ENCODE measurements around the gene EIF4G1.

The EIF4G1 gene

DNA sequence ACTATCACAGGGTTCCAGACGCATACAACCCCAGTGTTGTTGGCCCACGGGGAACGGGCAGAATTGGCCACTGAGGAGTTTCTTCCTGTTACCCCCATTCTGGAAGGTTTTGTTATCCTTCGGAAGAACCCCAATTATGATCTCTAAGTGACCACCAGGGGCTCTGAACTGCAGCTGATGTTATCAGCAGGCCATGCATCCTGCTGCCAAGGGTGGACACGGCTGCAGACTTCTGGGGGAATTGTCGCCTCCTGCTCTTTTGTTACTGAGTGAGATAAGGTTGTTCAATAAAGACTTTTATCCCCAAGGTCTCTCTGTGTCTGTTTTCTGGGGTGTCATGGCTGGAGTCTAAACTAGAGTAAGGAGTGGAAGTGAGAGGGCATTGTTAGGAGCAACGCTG is 5.7 kb upstream of the EIF4G1 start:
- DNase-seq, result no peak

DNA sequence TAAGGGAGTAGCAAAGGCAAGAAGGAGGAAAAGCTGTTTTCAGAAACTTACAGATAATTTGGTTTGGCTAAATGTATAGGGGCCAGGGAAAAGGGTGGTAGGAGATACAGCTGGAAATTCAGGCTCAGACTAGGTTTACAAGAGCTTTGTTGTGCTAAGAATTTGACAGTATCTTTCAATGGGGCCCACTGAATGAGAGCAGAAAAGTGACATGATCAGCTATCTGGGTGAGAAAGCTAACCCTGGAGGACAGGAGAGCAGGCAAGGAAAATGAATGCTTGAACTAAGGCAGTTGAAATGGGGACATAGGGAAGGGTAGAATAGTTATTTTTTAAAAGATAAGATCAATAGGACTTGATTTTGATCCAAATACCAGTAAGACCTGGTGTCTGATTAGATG is 2.8 kb upstream of the EIF4G1 start:
- no peak for DNase-seq

DNA sequence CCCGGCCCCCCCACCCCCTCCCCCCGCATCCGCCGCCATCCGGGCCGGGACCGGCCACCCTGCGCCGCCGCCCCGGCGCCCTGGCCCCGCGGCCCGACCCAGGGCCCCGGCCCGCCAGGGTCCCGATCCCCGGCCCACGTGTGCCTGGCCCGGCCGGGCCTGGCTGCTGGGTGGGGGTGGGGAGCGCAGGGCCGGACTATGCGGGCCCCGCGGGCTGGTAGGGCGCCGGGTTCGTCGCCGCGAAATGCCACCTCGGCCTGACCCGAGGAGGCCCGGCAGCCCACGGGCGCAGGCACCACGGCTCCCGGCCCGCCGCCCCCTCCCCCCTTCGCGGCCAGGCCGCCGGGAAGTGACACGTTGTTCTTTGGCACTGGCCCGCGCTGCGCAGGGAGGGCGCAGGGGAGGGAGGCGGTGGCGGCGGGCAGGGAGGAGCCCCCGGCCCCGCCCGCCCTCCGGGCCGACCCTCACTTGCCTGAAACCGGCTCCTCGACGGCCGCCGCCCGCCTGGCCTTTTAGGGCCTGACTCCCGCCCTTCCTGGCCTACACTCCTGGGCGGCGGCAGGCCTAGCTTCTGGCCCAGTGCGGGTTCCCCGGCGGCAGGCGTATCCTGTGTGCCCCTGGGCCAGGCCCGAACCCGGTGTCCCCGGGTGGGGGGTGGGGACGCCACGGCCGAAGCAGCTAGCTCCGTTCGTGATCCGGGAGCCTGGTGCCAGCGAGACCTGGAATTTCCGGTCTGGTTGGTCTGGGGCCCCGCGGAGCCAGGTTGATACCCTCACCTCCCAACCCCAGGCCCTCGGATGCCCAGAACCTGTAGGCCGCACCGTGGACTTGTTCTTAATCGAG is 515 bp downstream of the EIF4G1 start:
- peak; percentile 50 to 53 for DNase-seq

DNA sequence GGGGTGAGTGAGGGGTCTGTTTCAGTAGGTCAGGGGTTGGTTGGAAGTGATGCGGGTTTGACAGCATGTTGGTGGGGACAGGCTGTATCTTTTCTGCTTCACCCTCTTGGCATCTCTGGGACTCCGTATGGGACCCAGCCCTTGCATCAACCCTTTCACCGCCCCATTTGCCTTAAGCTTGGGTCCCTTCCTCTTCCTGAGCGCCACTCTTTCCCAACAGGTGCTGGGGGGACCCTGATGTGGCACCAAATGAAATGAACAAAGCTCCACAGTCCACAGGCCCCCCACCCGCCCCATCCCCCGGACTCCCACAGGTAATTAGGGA is 1.1 kb downstream of the EIF4G1 start:
- no peak for DNase-seq

DNA sequence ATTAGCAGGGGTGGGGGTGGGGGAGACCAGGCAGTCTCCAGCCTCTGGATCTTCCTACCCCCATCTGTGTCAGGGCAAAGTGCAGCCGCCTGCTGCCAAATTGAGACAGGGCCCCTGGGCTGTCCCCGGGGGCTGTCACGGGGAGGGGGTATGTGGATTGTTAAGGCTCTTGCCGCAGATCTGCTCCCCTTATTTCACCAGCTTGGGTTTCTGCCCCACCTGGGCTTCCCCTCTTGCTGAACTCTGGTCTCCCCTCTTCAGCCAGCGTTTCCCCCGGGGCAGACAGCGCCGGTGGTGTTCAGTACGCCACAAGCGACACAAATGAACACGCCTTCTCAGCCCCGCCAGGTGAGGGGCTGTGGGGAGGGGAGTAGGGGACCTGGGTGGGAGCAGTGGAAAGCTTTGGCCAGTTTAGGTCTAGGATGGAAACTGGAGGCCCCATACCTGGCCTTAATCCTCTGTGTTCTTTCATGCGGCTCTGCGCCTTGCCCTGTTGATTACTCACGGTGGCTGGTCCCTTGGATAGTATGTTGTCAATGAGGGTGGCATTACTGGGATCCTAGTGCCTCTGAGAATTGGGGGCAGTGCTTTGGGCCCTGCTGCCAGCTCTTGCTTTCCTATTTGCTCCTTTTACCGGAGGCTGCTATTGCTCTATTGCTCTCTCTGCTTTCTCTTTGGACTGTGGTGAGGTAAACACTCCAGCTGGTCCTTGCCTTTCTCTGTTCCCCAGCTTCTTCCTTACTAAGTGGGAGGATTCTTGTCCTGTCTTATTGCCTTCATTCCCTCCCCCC is 1.7 kb downstream of the EIF4G1 start:
- no peak for DNase-seq

DNA sequence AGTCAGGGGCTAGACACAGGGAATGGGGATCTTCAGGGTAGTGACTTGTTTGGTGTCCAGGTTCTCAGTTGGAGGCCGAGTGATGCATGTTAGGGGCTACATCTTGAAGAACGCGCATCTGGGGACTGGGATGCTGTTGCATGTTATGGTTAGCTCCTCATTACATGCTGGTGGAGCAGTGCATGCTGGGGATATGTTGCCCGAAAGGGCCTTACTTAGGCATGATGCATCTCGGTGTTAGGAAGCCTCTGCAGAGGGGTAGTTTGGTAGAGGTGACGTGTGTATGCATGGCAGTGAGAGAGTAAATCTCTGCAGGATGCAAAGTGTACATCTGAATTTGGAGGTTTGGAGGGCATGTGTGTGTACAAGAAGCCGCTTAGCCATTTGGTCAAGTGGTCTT is 2.4 kb downstream of the EIF4G1 start:
- no peak for DNase-seq

DNA sequence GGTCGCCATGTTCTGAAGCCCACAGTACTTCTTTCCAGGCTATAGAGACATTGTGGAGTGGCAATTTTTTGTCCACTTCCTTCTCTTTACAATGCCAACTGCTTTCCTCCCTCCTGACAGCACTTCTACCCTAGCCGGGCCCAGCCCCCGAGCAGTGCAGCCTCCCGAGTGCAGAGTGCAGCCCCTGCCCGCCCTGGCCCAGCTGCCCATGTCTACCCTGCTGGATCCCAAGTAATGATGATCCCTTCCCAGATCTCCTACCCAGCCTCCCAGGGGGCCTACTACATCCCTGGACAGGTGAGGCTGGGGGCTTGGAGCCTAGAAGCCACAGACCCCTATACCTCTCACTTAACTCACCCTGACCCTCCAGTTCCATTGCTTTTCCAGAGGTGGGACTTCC is 2.8 kb downstream of the EIF4G1 start:
- no peak for DNase-seq

DNA sequence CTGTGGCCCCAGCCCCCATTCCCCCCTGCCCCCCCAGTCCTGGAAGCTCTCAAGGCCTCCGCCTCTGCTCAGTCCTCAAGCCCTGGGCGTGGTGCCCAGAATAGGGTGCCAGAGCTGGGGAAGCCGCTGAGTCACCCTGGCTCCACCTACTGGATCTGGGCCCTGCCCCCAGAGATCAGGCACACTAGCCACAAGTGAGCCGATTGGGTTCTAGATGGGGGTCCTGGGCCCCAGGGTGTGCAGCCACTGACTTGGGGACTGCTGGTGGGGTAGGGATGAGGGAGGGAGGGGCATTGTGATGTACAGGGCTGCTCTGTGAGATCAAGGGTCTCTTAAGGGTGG is 5.7 kb downstream of the EIF4G1 start:
- DNase-seq, result peak; percentile 52 to 55

DNA sequence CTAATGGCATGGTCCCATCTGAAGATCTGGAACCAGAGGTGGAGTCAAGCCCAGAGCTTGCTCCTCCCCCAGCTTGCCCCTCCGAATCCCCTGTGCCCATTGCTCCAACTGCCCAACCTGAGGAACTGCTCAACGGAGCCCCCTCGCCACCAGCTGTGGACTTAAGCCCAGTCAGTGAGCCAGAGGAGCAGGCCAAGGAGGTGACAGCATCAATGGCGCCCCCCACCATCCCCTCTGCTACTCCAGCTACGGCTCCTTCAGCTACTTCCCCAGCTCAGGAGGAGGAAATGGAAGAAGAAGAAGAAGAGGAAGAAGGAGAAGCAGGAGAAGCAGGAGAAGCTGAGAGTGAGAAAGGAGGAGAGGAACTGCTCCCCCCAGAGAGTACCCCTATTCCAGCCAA is 7.3 kb downstream of the EIF4G1 start:
- no peak for DNase-seq

DNA sequence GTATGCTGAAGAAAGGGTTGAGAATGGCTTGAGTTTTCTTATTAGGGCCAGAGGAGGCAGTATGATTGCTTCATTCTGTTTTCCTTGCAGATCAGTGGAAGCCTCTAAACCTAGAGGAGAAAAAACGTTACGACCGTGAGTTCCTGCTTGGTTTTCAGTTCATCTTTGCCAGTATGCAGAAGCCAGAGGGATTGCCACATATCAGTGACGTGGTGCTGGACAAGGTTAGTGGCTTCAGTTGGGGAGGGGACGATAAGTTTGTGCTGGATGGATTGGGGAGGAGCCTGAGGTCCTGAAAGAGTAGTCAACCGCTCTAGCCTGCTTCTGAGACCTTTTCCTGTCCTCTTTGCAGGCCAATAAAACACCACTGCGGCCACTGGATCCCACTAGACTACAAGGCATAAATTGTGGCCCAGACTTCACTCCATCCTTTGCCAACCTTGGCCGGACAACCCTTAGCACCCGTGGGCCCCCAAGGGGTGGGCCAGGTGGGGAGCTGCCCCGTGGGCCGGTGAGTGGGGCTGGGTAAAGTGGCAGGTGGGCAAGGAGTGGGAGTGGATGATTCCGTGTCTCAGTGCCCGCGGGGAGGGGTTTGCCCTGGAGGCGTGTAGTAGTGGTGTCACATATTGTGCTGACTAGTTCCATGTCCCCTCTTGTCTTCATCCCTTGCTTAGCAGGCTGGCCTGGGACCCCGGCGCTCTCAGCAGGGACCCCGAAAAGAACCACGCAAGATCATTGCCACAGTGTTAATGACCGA is 8.5 kb downstream of the EIF4G1 start:
- DNase-seq, result no peak

DNA sequence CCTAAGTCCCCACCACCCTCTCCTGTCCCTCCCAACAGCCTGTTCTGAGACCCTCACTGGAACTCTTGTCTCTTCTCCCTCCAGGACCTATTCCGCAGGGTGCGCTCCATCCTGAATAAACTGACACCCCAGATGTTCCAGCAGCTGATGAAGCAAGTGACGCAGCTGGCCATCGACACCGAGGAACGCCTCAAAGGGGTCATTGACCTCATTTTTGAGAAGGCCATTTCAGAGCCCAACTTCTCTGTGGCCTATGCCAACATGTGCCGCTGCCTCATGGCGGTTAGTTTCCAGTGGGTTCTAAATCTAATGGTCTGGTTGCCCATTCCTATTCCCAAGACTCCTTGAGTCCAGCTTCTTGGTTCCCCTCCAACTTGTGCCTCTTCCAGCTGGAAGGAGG is 9.3 kb downstream of the EIF4G1 start:
- DNase-seq, result no peak

DNA sequence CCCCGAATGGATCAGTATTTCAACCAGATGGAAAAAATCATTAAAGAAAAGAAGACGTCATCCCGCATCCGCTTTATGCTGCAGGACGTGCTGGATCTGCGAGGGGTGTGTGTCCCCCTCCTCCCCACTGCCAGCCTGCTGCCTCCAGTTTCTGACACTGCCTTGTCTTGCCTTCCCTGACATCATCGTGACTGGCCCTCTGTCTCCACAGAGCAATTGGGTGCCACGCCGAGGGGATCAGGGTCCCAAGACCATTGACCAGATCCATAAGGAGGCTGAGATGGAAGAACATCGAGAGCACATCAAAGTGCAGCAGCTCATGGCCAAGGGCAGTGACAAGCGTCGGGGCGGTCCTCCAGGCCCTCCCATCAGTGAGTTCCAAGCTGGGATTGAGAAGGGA is 10.9 kb downstream of the EIF4G1 start:
- no peak for DNase-seq

DNA sequence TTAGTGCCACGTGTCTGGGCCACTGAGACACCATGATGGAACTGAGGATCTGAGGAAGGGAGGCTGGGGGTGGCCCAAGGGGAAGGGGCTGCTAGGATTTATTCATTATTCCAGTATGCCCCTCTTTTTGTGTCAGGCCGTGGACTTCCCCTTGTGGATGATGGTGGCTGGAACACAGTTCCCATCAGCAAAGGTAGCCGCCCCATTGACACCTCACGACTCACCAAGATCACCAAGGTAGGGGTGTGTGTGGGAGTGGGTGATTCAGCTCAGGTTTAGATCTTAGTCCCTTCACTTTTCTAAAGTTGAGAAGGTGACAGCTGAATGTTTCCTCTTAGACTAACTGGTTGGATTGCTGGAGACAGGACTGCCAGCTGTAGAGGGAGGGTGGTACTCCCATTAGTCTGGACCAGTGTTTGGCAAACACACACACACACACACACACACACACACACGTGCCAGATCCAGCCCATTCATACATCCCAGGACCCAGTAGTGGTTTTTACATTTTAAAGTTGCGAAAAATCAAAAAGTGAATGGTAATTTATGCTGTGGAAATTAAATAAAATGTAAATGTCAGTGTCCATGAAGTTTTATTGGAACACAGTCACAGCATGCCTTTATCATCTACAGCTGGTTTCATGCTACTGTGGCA is 11.4 kb downstream of the EIF4G1 start:
- peak; percentile 40 to 49 for DNase-seq

DNA sequence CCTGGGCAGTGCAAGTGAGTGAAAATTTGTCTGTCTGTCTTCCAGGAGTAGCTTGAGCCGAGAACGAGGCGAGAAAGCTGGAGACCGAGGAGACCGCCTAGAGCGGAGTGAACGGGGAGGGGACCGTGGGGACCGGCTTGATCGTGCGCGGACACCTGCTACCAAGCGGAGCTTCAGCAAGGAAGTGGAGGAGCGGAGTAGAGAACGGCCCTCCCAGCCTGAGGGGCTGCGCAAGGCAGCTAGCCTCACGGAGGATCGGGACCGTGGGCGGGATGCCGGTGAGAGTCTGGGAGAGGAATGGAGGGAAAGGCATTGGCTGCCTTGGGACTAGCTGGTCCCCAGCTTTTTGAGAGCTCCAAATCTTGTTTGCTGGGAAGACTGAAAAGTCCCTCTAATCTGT is 12.8 kb downstream of the EIF4G1 start:
- no peak for DNase-seq

DNA sequence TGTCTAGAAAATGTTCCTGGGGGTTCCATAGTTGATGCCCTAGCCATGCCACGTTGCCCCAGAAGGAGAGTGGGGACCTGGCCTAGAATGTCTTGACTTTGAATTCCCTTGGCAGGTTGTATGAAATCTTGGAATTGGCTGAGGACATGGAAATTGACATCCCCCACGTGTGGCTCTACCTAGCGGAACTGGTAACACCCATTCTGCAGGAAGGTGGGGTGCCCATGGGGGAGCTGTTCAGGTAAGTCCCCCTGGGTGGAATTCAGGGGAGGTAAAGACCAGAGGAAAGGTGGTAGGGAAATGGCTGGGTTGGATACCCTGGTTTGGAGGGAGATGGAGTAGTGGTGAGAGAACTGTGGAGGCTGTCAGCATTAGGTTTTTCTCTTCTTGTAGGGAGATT is 14.1 kb downstream of the EIF4G1 start:
- no peak for DNase-seq

DNA sequence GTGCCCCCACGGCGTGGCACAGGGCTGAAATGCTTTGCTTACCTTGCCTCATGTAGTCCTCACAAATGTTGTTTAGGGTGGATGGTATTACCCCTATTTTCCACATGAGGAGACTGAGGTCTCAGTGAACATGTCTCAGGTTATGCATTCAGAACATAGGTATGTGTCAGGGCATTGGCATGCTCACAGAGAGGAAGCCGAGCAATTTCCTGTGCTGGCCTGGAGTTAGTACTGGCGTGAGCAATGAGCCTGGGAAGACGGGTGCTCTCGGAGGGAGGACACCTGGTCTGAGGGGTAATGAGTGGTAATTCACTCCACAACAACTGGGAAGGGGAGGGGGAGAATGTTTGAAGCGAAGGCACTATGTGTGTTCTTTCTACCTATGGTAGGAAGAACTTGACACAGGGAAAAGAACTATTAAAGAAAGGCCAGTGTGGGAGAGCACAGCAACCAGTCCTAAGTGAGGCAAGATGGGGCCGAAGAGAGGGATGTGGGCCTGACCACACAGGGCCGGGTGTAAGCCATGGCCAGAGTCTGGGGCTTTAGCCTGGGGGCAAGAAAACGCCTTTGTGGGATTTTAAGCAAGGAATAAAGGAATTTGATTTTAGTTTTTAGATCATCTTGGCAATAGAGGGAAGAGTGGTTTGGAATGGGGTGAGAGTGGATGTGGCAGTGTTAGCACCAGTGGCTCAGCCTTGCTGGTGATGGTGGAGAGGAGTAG is 18.1 kb downstream of the EIF4G1 start:
- no peak for DNase-seq

DNA sequence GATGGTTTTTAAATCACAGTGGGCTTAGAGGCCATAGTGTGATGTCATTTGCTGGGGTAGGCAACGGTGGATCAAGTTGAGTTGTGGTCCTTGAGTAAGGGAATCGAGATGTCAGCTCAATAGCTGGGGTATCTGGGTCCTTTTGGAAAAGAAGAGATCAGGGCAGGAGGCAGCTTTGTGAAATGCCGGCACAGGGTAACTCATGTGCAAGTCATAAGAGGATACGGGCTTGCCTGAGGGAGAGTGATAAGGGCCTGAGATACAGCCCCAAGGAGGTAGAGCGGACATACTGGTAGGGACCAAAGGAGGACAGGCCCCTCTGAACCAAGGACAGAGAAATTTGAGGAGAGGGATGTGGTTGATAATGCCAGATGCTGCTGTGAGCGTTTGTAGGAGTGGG is 18.8 kb downstream of the EIF4G1 start:
- DNase-seq, result no peak

DNA sequence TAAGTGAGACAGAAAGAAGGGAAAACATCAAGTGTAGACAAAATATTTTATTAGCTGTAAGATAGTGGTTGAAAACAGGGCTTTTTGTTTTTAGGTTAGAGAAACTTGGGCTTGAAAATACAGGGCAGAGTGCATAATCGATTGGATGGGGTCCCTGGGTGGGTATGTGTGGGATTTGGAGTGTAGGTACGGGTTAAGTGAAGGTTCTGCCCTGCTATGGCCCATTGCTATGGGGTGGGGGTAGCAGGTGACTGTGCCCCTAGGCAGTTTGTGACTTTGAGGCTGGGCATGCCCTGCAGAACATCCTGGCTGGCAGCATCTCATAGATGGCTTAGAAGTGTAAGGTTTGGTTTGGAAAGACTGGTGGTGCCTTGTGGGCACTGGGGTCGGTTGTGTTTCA is 19.3 kb downstream of the EIF4G1 start:
- no peak for DNase-seq

DNA sequence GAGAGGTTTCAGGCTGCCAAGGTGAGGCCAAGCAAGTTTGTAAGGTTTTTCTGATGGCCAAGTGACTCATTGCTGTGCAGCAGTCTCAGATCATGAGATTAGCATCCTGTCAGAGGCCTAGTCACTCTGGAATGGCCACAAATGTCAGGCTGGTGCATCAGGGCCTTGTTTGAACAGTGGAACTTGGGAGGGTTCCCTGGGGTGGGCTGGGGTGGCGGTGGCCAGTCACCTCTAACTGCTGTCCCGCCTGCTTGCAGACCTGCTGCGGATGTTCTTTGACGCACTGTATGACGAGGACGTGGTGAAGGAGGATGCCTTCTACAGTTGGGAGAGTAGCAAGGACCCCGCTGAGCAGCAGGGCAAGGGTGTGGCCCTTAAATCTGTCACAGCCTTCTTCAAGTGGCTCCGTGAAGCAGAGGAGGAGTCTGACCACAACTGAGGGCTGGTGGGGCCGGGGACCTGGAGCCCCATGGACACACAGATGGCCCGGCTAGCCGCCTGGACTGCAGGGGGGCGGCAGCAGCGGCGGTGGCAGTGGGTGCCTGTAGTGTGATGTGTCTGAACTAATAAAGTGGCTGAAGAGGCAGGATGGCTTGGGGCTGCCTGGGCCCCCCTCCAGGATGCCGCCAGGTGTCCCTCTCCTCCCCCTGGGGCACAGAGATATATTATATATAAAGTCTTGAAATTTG is 20.2 kb downstream of the EIF4G1 start:
- DNase-seq, result peak; percentile 20 to 37

DNA sequence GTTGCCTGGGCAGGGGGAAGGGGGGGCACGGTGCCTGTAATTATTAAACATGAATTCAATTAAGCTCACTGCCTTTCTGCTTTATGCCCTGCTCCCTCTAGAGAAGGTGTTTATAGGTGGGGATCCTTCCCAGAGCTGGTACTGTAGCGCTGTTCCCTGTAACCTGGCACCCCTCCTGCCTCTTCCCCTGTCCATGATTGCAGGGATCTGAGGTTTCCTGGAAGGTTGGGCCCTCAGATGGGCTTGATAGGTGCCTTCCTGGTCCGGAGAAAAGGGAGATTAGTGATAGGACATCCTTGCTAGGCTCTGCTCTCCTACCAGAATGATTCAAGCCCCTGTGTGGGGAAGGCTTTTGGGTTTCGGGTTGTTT is 20.9 kb downstream of the EIF4G1 start:
- no peak for DNase-seq

DNA sequence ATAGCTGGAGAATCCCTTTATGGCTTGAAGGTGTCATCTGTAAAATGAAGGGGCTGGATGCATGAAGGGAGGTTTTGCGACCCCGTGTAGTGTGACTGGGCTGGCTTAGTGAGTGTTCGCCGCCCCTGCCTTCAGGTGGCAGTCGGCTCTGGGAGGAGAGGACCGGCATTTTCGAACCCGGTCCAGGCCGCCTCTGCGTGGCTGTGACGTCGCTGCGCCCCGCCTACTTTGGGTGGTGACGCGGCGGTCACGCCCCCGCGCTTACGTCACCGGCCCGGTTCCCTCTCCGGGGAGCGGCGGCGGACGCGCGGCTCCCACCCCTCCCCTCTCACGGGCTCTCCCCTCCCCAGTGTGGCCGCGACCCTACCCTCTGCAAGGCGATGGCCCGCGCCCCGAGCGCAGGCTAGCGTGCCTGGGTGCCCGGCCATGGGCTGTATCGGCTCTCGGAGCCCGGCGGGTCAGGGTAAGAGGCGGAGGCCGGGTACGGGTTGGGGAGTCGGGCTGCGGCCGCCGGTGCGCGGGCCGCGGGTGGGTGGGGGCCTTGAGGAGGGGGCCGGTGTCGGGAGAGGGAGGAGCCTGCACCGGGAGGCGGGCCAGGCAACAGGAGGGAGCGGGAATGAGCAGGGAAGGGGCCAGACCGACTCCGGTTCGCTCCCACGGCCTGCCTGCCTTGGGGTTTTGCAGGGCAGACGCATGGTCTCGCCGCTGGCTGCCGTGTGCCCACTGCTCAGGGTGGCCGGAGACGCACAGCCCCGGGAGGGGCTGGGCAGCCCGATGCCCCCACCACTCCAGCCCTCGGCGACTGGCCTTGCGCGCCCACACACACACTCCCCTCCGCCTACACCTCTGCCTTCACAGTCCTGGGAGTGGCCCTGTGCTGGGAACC is 21.5 kb downstream of the EIF4G1 start:
- peak; percentile 84 for DNase-seq
